GM19397 (cell line): Measurements from ENCODE around the gene PPFIBP1.
"Not testable (repeated sequence)": the region's sequence is repeated elsewhere in the genome, so short reads cannot be mapped to it uniquely, and the experiment has no call there.

Source experiments
- ATAC-seq: cut with Tn5 transposase; IDR thresholded peaks from one replicate; pipeline ENCODE4 v1.9.1; 2021; ENCODE audit warnings: mild to moderate bottlenecking, moderate library complexity; ENCODE audit not compliant: unreplicated experiment

PPFIBP1 gene

DNA sequence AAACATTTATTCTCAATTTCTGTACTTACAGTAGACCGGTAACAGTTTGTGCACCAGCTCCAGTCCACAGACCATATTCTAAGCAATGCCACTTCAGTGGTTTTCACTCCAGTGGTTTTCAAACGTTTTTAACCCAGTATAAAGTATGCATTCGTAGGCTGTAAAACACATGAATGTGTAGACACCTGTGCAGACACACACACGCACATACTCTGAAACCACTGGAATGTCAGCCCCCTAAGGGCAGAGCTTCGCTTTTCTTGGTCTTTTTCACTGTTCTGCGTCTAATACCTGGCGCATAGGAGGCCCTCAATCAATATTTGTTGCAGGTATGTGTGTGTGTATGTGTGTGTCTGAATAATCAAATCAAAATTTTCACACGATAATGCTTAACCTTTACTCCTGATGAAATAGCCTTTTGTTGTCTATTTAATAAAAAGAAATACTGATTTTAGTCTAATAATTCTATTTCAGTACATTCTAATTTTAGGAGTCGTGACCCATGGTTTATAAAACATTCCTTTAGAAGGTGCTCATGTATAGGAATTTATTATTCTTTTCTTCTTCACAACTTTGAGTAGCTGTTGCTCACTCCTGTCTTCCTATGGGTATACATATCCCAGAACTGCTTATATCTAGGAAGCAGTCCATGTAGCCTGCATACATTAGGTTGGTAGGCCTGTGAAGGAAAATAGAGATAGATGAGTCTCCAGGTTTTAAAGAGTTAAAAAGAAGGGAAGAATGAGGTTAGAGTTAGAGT, 98.6 kb downstream of the PPFIBP1 start:
- no peak for ATAC-seq

DNA sequence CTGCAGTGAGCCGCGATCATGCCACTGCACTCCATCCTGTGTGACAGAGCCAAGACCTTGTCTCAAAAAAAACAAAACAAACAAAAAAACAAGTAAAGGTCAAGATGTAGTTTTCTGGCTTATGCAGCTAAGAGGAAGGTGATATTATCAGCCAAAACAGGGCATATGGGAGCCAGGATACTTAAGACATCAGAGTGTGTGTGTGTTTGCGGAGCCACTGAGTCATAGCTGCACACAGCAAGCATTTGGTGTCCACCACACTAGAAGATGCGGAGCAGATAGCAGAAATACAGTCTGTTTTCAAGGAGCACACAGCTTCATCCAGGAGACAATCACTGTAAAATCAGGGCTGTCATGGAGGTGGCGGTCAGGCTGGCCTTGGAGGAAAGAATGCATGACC, 99.6 kb downstream of the PPFIBP1 start:
- no peak for ATAC-seq

DNA sequence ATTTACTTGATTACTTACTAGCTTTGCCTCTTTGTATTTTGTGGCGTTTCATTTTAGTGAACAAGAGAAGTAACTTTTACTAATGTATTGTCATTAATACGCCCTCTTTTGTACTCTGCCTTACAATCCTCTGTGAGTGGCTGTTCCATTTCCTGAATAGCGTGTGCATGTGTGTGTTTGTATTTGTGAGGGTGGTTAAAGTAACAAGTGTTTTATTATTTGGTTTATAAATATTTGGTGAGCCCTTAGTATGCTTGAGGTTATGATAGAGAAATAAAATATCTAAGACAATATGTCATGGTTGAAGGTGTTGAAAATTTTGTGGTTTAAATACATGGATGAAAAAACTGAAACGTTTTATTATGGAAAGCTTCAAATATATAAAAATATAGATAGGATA, 100.6 kb downstream of the PPFIBP1 start:
- no peak for ATAC-seq

DNA sequence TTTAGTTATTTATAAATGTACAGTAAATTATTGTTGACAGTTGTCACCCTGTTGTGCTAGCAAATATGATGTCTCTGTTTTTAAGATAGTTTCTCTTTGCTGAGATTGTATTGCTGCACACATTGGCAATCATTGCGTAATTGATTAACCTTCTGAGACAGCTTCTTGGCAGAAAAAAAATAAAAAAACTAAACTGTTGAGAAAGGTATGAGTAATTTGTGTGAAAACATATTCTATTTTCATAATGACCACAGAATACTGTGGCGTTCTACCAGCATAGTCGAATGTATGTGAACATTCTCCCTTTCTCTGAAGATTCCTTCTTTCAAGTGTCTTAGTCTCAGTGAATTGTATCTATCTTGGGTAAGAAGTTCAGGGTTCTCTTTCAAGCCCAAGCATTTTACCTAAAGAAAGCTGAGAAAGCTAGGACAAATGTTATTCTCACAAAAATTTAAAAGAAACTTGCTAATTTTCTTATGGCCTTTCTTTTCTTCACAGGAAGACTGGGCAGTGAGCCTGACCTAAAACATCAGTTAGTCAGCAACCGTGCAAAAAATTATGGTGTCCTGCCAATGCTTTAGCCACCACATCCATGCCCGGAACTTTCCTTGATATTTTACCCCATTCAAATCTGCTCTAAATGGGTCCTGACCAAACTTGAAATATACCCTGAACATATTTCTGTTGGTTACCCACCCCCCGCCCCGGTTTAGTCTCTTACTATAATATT, 103.3 kb downstream of the PPFIBP1 start:
- ATAC-seq = no peak

DNA sequence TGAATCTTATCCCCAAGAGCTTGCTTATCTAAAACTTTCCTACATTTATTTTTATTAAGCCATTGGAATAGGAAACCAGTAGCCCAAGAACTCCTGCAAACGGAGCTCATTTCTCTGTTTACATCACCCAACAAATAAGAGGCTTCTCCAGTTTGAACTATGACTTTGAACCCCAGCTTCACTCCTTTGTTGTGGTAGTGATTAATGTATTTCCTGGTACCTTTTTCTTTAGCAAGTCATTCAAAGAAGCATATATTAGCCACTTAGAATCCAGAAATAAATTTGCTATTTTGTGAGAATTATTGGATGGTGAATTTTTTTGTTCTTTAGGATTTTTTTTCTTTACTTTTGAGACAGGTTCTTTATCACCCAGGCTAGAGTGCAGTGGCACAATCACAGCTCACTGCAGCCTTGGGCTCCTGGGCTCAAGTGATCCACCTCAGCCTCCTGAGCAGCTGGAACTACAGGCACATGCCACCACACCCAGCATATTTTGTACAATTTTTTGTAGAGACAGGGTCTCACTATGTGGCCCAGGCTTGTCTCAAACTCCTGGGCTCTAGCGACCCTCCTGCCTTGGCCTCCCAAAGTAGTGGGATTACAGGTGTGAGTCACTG, 104.0 kb downstream of the PPFIBP1 start:
- not testable (repeated sequence) for ATAC-seq

DNA sequence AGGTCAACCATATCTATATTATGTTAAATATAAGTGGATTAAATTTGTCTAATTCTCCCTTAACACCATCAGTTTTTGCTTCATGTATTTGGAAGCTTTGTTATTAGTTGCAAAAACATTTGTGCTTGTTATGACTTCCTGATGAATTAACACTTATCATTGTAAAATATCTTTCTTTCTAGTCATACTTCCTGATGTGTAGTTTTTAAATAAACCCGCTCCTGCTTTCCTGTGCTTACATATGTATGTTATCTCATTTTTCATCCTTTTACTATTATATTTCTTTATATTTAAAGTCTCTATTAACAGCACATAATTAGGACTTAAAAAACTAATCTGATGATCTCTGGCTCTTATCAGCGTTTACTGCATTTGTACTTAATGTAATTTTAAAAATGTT, 106.2 kb downstream of the PPFIBP1 start:
- ATAC-seq = not testable (repeated sequence)

DNA sequence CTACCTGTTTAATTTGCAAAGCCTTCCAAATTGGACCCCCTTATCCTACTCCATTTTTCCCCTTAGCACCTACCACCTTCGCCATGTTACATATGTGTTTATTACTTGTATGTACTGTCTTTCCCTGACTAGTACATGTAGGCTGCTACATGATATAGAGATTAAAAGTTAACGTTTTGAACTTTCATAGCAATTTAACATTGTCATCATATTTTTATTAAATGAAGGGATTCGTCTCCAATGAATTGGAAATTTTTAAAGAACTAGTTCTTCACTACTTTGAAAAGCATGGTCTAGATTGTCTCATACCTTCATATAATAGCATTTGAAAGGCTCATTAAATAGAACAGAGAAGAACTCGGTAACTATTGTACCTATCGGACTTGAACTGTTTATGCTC, 107.4 kb downstream of the PPFIBP1 start:
- ATAC-seq = no peak

DNA sequence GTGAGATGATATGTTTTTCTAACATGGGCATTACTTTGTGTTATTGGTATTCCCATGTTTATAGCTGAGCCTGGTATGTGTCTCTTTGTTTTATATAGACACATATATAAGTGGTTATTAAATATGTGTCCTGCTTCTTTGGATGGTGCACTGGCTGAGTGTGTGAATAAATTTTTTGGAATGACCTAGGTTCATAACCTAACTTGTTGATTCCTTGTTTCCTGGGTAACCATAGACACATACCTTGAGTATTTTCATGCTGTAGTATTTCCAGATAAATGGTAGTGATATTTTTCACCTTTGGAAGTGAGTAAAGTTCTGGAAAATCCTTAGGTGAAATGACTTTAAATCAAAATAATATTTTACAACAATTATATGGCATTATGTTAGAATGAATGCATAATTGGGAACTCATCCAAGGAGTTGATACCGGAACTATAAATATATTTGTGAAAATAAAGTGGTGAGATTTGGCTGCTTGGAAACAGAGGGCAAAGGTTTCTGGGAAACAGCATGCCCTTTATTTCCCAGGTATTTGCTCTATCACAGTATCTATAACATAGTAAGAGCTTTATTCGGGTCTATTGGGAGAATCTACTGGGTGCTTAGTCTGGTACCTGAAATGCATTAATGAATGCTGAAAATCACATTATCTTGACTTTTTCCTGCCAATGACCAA, 107.9 kb downstream of the PPFIBP1 start:
- no peak for ATAC-seq

DNA sequence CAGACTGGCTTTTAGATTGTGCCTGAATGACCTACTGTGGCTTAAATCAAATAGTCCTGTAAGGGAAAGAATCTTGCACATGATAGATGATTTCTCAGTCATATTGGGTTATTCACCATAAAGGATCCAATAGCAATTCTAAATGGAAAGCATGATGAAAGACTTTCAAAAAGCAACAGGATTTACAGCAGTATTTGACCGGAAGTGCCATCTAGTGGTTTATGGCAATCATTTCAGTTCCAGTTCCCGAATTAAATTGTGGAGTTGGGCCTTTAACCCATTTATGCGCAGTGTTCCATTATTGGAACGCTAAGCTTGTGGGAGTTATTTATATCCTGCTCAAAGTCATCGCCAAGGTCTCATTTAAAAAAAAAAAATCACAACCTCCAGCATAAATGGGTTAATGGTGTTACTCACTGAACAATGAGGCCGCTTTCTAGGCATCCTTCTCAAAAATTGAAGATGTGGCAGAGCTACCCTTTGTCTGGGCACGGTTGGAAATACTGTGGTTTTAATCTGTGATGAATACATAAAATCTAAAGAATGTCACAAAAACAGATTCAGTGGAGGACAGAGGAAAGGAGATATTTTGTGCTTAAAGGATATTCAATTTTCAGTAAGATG, 111.5 kb downstream of the PPFIBP1 start:
- no peak for ATAC-seq

DNA sequence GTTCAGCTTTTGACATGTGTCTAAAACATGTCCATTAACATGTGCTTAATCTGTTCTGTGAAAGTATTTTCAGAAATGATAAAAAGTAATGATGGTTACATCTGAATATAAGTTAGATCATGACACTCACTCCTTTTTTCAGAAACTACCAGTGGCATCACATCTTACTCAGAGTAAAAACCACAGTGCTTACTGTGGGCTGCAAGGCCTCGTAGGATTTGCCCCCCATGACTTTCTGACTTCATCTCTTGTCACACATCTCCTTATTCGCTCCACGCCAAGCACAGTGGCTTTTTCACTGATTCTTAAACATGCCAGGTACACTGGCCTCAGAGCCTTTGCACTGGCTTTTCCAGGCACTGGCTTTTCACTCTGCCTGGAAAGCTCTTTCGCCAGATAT, 112.6 kb downstream of the PPFIBP1 start:
- ATAC-seq = not testable (repeated sequence)

DNA sequence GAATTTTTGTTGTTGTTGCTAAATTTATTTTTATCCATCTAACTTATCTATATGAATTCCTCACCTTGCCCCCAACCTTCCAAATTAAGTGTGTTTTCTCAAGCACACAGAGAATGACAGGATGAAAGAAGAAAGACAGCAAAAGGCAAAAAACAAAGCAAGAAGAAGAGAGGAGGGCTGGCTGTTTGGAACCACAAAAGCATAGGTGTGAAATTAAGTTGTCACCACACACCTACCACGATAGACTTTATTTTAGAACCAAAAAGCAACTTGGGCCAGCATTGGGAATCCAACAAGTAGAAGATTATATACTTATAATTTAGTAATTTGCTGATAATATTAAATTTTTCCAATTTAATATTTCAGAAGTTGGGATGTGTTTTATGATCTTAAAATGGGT, 113.5 kb downstream of the PPFIBP1 start:
- no peak for ATAC-seq

DNA sequence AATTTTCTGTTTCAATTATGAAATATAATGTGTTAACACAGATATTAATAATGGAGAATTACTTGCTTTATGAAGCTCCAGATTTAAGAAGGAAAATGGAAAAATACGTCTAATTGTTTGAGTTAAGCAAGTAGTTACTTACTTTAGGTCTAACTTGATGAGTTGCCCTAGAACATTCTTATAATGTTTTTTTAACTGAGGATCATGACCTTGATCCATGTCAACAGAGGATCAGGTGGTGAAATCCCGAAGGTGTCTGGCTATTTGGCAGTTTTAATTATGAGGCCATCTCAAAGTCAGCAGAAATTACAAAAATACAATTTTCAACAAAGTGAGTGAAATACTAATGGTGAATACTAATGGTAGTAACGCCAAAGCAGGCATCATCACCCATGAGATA, 115.3 kb downstream of the PPFIBP1 start:
- no peak for ATAC-seq

DNA sequence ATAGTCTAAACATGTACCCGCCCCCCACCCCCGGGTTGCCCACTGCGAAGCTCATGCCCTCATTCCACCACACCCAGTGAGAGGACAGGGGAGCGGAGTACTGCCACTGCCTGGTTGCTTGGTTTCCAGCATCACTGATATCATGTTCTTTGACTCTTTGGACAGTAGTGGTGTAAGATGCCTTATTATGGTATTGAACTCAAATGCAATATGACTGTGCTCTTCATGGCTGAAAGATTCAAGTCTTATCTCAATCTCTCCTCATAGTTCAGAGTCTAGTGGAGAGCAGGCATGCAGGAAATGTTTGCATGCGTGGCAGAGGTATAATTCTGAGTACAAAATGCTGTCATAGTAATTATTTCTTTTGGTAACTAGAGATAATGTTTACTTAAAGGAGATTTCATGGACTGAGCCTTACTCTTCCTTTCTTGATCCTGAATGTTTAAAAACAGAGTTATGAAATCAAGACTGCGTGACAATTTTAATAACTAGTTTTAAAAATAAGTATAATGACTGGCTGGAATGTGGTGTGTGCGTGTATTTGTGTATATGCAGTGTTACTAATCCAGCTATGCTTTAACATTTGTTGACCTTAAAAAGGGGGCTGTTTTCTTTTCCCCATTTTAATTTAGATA, 116.7 kb downstream of the PPFIBP1 start:
- not testable (repeated sequence) for ATAC-seq

DNA sequence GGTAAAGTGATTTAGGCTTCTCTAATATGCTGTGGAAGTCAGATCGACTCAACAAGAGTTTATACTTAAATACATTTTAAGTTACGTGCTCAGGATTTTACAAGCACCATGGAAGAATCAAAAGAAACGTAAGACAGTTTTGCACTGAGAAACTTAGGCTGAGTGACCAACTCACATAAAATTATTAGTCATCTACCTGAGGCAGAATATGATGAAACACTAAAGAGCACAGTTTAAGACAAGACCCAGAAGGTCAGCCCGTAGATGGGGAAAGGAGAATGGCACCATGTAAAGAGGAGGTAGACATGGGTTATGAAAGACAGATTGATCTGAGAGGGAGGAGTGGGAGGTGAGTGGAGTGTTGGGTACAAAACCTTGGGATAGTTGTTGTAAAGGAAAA, 118.4 kb downstream of the PPFIBP1 start:
- not testable (repeated sequence) for ATAC-seq

DNA sequence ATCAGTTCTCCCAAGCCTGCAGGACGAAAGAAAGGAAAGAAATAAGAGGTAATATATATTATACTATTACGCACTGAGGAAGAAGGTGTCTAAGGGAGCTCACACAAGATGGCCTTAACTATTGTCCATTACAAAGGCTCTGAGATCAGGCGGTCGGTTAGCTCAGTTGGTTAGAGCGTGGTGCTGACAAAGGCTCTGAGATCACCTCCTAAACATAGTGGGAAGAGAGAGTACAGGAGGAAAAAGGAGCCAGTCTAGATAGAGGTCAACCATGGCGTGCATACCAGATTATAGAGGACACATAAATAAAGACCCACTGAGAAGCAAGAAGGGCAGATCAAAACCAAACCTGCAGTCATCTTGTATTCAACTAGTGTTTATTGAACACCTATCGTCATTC, 118.9 kb downstream of the PPFIBP1 start:
- ATAC-seq = not testable (repeated sequence)

DNA sequence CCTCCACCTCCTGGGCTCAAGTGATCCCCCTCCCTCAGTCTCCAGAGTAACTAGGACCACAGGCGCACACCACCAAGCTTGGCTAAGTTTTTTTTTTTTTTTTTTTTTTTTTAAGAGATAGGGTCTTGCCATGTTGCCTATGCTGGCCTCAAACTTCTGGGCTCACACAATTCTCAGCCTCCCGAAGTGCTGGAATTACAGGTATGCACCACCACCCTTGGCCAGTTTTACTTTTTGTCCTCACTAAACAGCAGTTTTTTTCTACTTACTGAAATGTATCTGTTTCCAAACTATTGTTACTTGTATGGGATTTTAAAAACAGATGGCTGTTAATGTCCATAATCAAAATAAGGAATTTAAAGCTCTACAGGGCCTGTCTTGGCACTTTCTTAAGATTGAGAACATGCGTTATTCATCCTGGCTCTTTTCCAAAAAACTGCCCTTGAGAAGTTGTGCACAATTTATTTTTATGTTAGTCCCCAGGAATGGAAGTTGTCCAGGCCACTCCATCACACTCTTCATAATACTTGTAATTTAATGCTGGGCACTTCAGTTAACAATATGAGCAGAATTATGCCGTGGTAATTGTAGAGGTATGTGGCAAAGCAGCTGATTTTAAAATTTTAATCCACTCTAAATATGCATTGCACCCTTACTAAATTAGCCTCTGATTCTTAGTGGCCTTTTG, 120.3 kb downstream of the PPFIBP1 start:
- no peak for ATAC-seq

DNA sequence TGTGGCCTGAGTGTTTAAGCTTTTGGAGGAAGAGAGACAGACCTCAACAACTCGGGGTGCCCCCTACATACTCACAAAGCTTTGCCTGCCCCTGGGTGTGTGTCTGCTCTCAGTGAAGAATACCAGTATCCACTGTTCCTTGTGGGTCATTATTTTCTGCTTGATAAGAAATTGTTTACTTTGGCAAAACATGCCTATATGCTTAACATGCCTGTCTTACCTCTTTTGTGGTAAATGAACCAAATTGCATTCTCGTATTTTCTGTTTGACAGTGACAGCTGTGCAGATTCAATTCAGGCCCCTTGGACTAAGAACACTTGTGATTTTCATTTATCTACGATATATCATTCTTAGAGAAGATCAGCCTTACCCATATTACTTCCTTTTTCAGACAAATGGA, 121.7 kb downstream of the PPFIBP1 start:
- no peak for ATAC-seq

DNA sequence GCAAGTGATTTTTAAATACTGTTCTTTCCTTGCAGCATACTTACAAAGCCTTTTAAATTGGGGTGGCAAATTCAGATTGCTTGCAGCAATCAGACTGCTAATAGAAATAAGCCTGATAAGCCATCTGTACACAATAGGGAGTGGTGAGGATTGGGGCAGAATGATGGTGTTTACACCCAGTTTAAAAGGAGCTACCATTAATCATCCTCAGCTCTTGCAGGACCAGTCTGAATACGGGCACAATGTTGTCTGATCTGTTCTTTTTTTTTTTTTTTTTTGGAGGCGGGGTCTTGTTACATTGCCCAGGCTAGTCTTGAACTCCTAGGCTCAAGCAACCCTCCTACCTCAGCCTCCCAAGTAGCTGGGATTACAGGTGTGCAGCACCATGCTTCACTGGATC, 122.1 kb downstream of the PPFIBP1 start:
- ATAC-seq = no peak

DNA sequence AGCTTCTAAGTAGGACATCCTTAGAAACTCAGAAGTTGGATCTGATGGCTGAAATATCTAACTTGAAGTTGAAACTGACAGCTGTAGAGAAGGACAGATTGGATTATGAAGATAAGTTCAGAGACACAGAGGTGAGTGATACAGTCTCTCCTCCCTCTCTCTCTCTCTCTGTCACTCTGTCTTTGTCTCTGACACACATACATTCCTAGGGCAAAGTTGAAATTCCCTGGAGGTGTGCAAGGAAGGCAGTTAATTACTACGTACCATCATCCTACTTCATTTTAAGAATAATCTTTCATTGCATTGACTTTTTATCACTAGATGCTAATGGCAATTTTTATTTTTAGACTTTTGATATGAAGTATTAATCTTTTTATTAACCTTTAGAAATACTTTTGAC, 126.0 kb downstream of the PPFIBP1 start:
- no peak for ATAC-seq

DNA sequence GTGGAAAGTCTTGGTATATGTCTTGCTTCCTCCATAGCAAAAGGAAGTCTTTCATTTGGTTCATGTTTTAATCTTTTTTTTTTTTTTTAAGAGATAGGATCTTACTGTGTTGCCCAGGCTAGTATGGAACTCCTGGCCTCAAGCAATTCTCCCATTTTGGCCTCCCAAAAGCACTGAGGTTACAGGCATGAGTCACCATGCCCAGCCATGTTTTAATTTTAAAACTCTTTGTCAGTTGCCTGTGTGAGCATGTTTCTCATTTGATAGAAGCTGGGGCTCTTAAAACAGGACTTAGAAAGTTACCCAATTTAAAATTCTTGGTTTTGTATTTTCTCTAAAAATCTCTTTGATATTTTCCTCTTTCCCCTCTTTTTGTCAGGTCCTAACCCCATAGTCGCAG, 127.2 kb downstream of the PPFIBP1 start:
- no peak for ATAC-seq
